Measurements from ENCODE around the gene CREG2.

- TF ChIP-seq, protein P1, sequence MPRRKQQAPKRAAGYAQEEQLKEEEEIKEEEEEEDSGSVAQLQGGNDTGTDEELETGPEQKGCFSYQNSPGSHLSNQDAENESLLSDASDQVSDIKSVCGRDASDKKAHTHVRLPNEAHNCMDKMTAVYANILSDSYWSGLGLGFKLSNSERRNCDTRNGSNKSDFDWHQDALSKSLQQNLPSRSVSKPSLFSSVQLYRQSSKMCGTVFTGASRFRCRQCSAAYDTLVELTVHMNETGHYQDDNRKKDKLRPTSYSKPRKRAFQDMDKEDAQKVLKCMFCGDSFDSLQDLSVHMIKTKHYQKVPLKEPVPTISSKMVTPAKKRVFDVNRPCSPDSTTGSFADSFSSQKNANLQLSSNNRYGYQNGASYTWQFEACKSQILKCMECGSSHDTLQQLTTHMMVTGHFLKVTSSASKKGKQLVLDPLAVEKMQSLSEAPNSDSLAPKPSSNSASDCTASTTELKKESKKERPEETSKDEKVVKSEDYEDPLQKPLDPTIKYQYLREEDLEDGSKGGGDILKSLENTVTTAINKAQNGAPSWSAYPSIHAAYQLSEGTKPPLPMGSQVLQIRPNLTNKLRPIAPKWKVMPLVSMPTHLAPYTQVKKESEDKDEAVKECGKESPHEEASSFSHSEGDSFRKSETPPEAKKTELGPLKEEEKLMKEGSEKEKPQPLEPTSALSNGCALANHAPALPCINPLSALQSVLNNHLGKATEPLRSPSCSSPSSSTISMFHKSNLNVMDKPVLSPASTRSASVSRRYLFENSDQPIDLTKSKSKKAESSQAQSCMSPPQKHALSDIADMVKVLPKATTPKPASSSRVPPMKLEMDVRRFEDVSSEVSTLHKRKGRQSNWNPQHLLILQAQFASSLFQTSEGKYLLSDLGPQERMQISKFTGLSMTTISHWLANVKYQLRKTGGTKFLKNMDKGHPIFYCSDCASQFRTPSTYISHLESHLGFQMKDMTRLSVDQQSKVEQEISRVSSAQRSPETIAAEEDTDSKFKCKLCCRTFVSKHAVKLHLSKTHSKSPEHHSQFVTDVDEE (CRISPR knock-in tag; IDR thresholded peaks at IDR 0.05): no peak
- TF ChIP-seq ZFP30 (CRISPR knock-in tag; IDR thresholded peaks at IDR 0.05) (no peak), CREB5 (CRISPR knock-in tag; IDR thresholded peaks at IDR 0.05; ENCODE audit: low read depth) (no peak), OSR1 (CRISPR knock-in tag; IDR thresholded peaks at IDR 0.05) (no peak), CSDC2 (CRISPR knock-in tag; IDR thresholded peaks at IDR 0.05) (no peak), PATZ1 (CRISPR knock-in tag; IDR thresholded peaks at IDR 0.05; ENCODE audit: borderline replicate concordance) (no peak), SNAI2 (CRISPR knock-in tag; IDR thresholded peaks at IDR 0.05) (no peak), ZNF8 (CRISPR knock-in tag; IDR thresholded peaks at IDR 0.05) (no peak)
Observed at GRCh38 chr2:101418460-101419095, 31.3 kb upstream of the CREG2 start.

Data from SK-N-SH treated with all-trans-retinoic acid at 6 μM for 48 hours (cell line).